ENCODE data around the gene DOC2B.

DNA sequence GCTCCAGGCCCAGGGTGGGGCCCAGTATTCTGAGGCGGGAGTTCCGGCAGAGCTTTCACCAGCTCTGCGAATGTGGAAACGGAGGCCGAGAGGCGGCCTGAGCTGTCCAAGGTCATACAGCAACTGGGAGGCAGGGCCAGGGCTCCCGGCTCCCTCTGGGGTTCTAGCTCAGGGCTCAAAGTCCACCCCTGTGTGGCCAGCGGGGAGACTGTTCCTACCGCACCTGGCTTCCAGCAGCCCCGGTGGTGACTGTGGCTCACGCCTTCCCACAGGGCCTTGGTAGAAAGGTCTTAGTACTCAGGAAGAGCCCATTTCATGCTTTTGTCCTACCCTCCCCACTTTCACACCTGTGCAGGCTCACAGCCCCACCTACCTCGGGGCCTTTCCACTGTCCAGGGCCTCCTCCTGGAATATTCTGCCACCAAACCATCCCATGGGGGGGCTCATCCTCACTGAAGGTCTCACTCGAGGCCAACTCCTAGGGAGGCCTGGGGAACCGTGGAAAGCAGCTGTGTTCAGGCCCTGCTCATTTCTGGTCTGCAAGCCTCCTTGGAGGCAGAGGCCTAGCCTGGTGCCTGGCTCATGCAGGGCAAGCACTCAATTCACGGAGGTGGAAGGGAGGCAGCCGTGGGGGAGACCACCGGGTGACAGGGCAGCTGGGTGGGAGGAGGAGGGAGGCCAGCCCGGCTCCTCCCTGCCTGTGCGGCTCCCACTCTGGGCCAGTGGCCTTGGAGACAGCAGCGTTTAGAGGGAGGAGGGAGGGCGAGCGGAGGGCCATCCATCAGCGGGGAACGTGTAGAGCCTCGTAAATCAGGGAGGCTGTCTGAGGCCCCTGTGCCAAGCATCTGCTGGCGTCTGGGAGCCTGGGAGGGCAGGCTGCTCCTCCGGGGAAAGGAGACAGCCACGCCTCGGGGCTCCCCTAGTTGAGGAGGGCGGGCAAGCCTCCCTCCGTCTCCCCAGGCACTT is 12.7 kb upstream of the DOC2B start:
- TF ChIP-seq CTCF (conservative IDR thresholded peaks at IDR 0.05; ENCODE audit: low read depth in 2 of 2) (no peak), EZH2 (IDR thresholded peaks at IDR 0.05; ENCODE audit: low read depth, unreplicated experiment) (no peak), EZH2phosphoT487 (IDR thresholded peaks at IDR 0.05; ENCODE audit: unreplicated experiment) (no peak), POLR2AphosphoS5 (IDR thresholded peaks at IDR 0.05; ENCODE audit: low read depth) (no peak), CREB1 (CRISPR knock-in tag; IDR thresholded peaks at IDR 0.05; ENCODE audit: low read depth) (no peak), JUNB (IDR thresholded peaks at IDR 0.05; ENCODE audit: unreplicated experiment) (no peak), STAT1 (IDR thresholded peaks at IDR 0.05; ENCODE audit: unreplicated experiment) (no peak), ZNF331 (CRISPR knock-in tag; IDR thresholded peaks at IDR 0.05; ENCODE audit: low read depth) (no peak), ETS1 (IDR thresholded peaks at IDR 0.05) (no peak)
- TF ChIP-seq, protein P1, sequence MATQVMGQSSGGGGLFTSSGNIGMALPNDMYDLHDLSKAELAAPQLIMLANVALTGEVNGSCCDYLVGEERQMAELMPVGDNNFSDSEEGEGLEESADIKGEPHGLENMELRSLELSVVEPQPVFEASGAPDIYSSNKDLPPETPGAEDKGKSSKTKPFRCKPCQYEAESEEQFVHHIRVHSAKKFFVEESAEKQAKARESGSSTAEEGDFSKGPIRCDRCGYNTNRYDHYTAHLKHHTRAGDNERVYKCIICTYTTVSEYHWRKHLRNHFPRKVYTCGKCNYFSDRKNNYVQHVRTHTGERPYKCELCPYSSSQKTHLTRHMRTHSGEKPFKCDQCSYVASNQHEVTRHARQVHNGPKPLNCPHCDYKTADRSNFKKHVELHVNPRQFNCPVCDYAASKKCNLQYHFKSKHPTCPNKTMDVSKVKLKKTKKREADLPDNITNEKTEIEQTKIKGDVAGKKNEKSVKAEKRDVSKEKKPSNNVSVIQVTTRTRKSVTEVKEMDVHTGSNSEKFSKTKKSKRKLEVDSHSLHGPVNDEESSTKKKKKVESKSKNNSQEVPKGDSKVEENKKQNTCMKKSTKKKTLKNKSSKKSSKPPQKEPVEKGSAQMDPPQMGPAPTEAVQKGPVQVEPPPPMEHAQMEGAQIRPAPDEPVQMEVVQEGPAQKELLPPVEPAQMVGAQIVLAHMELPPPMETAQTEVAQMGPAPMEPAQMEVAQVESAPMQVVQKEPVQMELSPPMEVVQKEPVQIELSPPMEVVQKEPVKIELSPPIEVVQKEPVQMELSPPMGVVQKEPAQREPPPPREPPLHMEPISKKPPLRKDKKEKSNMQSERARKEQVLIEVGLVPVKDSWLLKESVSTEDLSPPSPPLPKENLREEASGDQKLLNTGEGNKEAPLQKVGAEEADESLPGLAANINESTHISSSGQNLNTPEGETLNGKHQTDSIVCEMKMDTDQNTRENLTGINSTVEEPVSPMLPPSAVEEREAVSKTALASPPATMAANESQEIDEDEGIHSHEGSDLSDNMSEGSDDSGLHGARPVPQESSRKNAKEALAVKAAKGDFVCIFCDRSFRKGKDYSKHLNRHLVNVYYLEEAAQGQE (IDR thresholded peaks at IDR 0.05; ENCODE audit: unreplicated experiment) = peak; percentile 10
- TF ChIP-seq, protein P2, sequence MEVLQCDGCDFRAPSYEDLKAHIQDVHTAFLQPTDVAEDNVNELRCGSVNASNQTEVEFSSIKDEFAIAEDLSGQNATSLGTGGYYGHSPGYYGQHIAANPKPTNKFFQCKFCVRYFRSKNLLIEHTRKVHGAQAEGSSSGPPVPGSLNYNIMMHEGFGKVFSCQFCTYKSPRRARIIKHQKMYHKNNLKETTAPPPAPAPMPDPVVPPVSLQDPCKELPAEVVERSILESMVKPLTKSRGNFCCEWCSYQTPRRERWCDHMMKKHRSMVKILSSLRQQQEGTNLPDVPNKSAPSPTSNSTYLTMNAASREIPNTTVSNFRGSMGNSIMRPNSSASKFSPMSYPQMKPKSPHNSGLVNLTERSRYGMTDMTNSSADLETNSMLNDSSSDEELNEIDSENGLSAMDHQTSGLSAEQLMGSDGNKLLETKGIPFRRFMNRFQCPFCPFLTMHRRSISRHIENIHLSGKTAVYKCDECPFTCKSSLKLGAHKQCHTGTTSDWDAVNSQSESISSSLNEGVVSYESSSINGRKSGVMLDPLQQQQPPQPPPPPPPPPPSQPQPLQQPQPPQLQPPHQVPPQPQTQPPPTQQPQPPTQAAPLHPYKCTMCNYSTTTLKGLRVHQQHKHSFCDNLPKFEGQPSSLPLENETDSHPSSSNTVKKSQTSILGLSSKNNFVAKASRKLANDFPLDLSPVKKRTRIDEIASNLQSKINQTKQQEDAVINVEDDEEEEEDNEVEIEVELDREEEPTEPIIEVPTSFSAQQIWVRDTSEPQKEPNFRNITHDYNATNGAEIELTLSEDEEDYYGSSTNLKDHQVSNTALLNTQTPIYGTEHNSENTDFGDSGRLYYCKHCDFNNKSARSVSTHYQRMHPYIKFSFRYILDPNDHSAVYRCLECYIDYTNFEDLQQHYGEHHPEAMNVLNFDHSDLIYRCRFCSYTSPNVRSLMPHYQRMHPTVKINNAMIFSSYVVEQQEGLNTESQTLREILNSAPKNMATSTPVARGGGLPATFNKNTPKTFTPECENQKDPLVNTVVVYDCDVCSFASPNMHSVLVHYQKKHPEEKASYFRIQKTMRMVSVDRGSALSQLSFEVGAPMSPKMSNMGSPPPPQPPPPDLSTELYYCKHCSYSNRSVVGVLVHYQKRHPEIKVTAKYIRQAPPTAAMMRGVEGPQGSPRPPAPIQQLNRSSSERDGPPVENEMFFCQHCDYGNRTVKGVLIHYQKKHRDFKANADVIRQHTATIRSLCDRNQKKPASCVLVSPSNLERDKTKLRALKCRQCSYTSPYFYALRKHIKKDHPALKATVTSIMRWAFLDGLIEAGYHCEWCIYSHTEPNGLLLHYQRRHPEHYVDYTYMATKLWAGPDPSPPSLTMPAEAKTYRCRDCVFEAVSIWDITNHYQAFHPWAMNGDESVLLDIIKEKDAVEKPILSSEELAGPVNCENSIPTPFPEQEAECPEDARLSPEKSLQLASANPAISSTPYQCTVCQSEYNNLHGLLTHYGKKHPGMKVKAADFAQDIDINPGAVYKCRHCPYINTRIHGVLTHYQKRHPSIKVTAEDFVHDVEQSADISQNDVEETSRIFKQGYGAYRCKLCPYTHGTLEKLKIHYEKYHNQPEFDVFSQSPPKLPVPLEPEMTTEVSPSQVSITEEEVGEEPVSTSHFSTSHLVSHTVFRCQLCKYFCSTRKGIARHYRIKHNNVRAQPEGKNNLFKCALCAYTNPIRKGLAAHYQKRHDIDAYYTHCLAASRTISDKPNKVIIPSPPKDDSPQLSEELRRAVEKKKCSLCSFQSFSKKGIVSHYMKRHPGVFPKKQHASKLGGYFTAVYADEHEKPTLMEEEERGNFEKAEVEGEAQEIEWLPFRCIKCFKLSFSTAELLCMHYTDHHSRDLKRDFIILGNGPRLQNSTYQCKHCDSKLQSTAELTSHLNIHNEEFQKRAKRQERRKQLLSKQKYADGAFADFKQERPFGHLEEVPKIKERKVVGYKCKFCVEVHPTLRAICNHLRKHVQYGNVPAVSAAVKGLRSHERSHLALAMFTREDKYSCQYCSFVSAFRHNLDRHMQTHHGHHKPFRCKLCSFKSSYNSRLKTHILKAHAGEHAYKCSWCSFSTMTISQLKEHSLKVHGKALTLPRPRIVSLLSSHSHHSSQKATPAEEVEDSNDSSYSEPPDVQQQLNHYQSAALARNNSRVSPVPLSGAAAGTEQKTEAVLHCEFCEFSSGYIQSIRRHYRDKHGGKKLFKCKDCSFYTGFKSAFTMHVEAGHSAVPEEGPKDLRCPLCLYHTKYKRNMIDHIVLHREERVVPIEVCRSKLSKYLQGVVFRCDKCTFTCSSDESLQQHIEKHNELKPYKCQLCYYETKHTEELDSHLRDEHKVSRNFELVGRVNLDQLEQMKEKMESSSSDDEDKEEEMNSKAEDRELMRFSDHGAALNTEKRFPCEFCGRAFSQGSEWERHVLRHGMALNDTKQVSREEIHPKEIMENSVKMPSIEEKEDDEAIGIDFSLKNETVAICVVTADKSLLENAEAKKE (CRISPR knock-in tag; IDR thresholded peaks at IDR 0.05) = no peak

All from GM23338 (cell line).